Transverse colon (tissue), 4 donors: ENCODE data around the gene METAP1. TPM values are rescaled to one million over a fixed set of nuclear protein-coding genes. Genes with fewer than 3 reads are reported as not detected.

ENCODE experiments used
- DNase-seq: peaks from one replicate; pipeline ENCODE4 v3.0.0-alpha.2; 2019
- H3K27ac ChIP-seq, 4 donors: fragments of 200-600 bp; sonication (generic); 2 replicates each; pipeline ENCODE4 v1.5.1; 2016 to 2018; ENCODE audit warnings: inconsistent platforms in 4 of 4
- H3K27me3 ChIP-seq: fragments of 200-600 bp; sonication (generic); 2 replicates; pipeline ENCODE4 v1.5.1; 2017; ENCODE audit warnings: inconsistent platforms
- H3K36me3 ChIP-seq, 4 donors: fragments of 200-600 bp; sonication (generic); 2 replicates each; pipeline ENCODE4 v1.5.1; 2017 to 2019; ENCODE audit warnings: inconsistent platforms in 4 of 4
- H3K4me1 ChIP-seq, 4 donors: fragments of 200-600 bp; sonication (generic); 2 replicates each; pipeline ENCODE4 v1.5.1; 2017 to 2020; ENCODE audit warnings: inconsistent platforms in 4 of 4
- H3K4me3 ChIP-seq, 4 donors: fragments of 200-600 bp; sonication (generic); 1 replicate in 1 of 4; 2 replicates in 3 of 4; pipeline versions ENCODE4 v1.5.1 to v1.6.1; 2017 to 2019; ENCODE audit warnings: inconsistent platforms in 4 of 4
- H3K9me3 ChIP-seq, 2 donors: fragments of 200-600 bp; sonication (generic); 2 replicates each; pipeline ENCODE4 v1.5.1; 2017 to 2019; ENCODE audit warnings: inconsistent platforms in 2 of 2
- CTCF ChIP-seq, 5 experiments: fragments of 200-600 bp in 3 of 5; fragments of 450-650 bp in 2 of 5; sonication (generic) in 3 of 5; IDR thresholded peaks; 1 replicate in 2 of 5; 2 replicates in 3 of 5; pipeline ENCODE4 v1.5.1; 2016 to 2017; ENCODE audit warnings: antibody characterized with exemption in 5 of 5, inconsistent platforms in 3 of 5, mild to moderate bottlenecking in 2 of 5, moderate library complexity in 1 of 5
- EP300 ChIP-seq: sonication (generic); formaldehyde crosslinking; IDR thresholded peaks from one replicate; pipeline ENCODE4 v1.6.1; 2017; ENCODE audit warnings: antibody characterized with exemption, low read depth
- POLR2A ChIP-seq: fragments of 450-650 bp; IDR thresholded peaks from one replicate; pipeline ENCODE4 v1.6.1; 2016; ENCODE audit warnings: antibody characterized with exemption, mild to moderate bottlenecking, moderate library complexity
- POLR2AphosphoS5 ChIP-seq, 3 donors: sonication (generic); formaldehyde crosslinking; IDR thresholded peaks; one replicate each; pipeline ENCODE4 v1.6.1; 2016; ENCODE audit warnings: antibody characterized with exemption in 3 of 3
- WGBS, 2 donors: methylation state at CpG; one replicate each; pipeline ENCODE4 v1.1.5; 2018; ENCODE audit warnings: low coverage in 1 of 2; 5-methylcytosine and 5-hydroxymethylcytosine counted together
- in situ Hi-C, 4 donors: fragments of 200-750 bp; cut with MboI; loops; one replicate each; pipeline versions ENCODE4 v1.15.0 to v1.15.1; 2017; ENCODE audit warnings: low sequenced_read_pairs in 3 of 4, low pct_ligation_motif_present in 1 of 4, low pct_unique_long_range_greater_than_20kb in 1 of 4
- intact Hi-C: fragments of 100-400 bp; cut with DNase I; formaldehyde crosslinking; loops from one replicate; pipeline ENCODE4 v1.15.1; 2023; ENCODE audit warnings: low total_unique reads
- total RNA-seq, 4 donors: library from RNA; depleted of rRNA; stranded (reverse); fragments of >200 nt; gene quantifications; one replicate each; pipeline ENCODE4 v1.1.0, GENCODE V29; 2016

The METAP1 gene
- total RNA-seq, 4 donors from 2014 or later, result 34.8 to 66.1 (median 55.9) TPM

- intact Hi-C loops, result no loop called here
- WGBS, 2 donors, result 28 to 39% methylated on average over 6 of the region's 6 CpGs
- Histone ChIP-seq H3K27ac (peak overlapping the region in 3 of 4 donors; percentile 24 to 92 (median 90)), H3K27me3 (no peaks in the 10 kb centered on the region), H3K4me1 (peaks cover 6 to 35% (median 19%) of the 10 kb centered on the region in 4 donors), H3K9me3 (no peaks in the 10 kb centered on the region), H3K4me3 (peak overlapping the region in 1 of 4 donors; percentile 88), H3K36me3 (no peaks in the 10 kb centered on the region)
- TF ChIP-seq POLR2AphosphoS5 (IDR thresholded peaks at IDR 0.05) (no peak), CTCF (IDR thresholded peaks at IDR 0.05) (no peak), POLR2A (no peak), EP300 (no peak)
- no peak for DNase-seq
- in situ Hi-C loops, result loop anchor here in 2 of 4 donors (10.0 kb wide), 3 partner anchors 58 to 408 kb away; no protein-coding TSS in a partner anchor
Measured at GRCh38 chr4:98997166-98997565, 1.6 kb downstream of the METAP1 start.

GRCh38 chr4:98998551-98998950 is 3.0 kb downstream of the METAP1 start:
- peaks cover 6 to 38% (median 19%) of the 10 kb centered on the region in 4 donors for H3K4me1 ChIP-seq

GRCh38 chr4:99002279-99002678 is 6.8 kb downstream of the METAP1 start:
- TF ChIP-seq CTCF (IDR thresholded peaks at IDR 0.05) (no peak), EP300 (no peak), POLR2A (no peak), POLR2AphosphoS5 (IDR thresholded peaks at IDR 0.05) (no peak)
- Histone ChIP-seq H3K4me3 (no peak overlapping the region), H3K27ac (no peak overlapping the region), H3K36me3 (no peaks in the 10 kb centered on the region), H3K27me3 (no peaks in the 10 kb centered on the region), H3K4me1 (peaks cover 0 to 22% (median 5%) of the 10 kb centered on the region in 4 donors), H3K9me3 (no peaks in the 10 kb centered on the region)
- in situ Hi-C loops (loop anchor here in 1 of 4 donors (10.0 kb wide), 1 partner anchor 53 kb away; no protein-coding TSS in a partner anchor), intact Hi-C loops (loop anchor here (5.0 kb wide), 1 partner anchor 55 kb away; no protein-coding TSS in a partner anchor)
- no peak for DNase-seq
- 65 to 81% methylated on average over 2 to 3 of the region's 3 CpGs for WGBS, 2 donors

More at GRCh38 chr4:98998551-98998950, 3.0 kb downstream of the METAP1 start:
- H3K27ac ChIP-seq, result peak overlapping the region; percentile 24 to 92 (median 61)
- H3K4me3 ChIP-seq, result no peak overlapping the region
- no peaks in the 10 kb centered on the region for H3K36me3 ChIP-seq
- H3K27me3 ChIP-seq, result no peaks in the 10 kb centered on the region
- no peak for DNase-seq
- WGBS, 2 donors, result 50 to 67% methylated on average over 3 to 7 of the region's 7 CpGs
- in situ Hi-C loops, result loop anchor here in 2 of 4 donors (10.0 kb wide), 3 partner anchors 56 to 406 kb away; no protein-coding TSS in a partner anchor
- intact Hi-C loops, result no loop called here
- TF ChIP-seq POLR2AphosphoS5 (IDR thresholded peaks at IDR 0.05) (no peak), POLR2A (no peak), EP300 (no peak), CTCF (IDR thresholded peaks at IDR 0.05) (no peak)
- no peaks in the 10 kb centered on the region for H3K9me3 ChIP-seq

GRCh38 chr4:99008051-99008450 is 12.5 kb downstream of the METAP1 start:
- no peak for DNase-seq
- WGBS, 2 donors, result 60 to 79% methylated on average over 2 of the region's 2 CpGs
- Histone ChIP-seq H3K36me3 (no peaks in the 10 kb centered on the region), H3K9me3 (peaks cover 0 to 4% of the 10 kb centered on the region in 2 donors), H3K4me1 (peaks cover 0 to 4% (median 1%) of the 10 kb centered on the region in 4 donors), H3K27ac (no peak overlapping the region), H3K4me3 (no peak overlapping the region), H3K27me3 (no peaks in the 10 kb centered on the region)
- in situ Hi-C loops (loop anchor here in 1 of 4 donors (10.0 kb wide), 1 partner anchor 47 kb away; no protein-coding TSS in a partner anchor), intact Hi-C loops (no loop called here)
- TF ChIP-seq POLR2A (no peak), POLR2AphosphoS5 (IDR thresholded peaks at IDR 0.05) (no peak), CTCF (IDR thresholded peaks at IDR 0.05) (no peak), EP300 (no peak)
